GM23338 (cell line): ENCODE measurements around the gene ANKRD17. TPM values are rescaled to one million over a fixed set of nuclear protein-coding genes. Genes with fewer than 3 reads are reported as not detected.

Source experiments
- ATAC-seq: fragments of 200-7000 bp; cut with Tn5 transposase; 3 replicates; pipeline ENCODE4 v1.9.1; 2020
- DNase-seq: peaks from one replicate; pipeline ENCODE4 v3.0.0-alpha.2; 2015; ENCODE audit warnings: low spot score
- H2AFZ ChIP-seq: fragments of 200-600 bp; sonication (generic); 2 replicates; pipeline ENCODE4 v1.8.0; 2016; ENCODE audit warnings: antibody characterized with exemption, mild to moderate bottlenecking, moderate library complexity
- H3F3A ChIP-seq: fragments of 200-600 bp; sonication (generic); replicated peaks from 2 replicates; pipeline ENCODE4 v1.8.0; 2017; ENCODE audit warnings: antibody characterized with exemption, mixed run types, low read depth
- H3K27ac ChIP-seq: fragments of 200-600 bp; sonication (generic); 2 replicates; pipeline ENCODE4 v1.6.1; 2016; ENCODE audit warnings: low read depth
- H3K27me3 ChIP-seq: fragments of 200-600 bp; sonication (generic); 2 replicates; pipeline ENCODE4 v1.8.0; 2016; ENCODE audit warnings: mild to moderate bottlenecking, mixed run types, moderate library complexity; ENCODE audit not compliant: insufficient read depth
- H3K36me3 ChIP-seq: fragments of 200-600 bp; sonication (generic); 2 replicates; pipeline ENCODE4 v1.8.0; 2016; ENCODE audit warnings: mild to moderate bottlenecking; ENCODE audit not compliant: insufficient read depth
- H3K4me1 ChIP-seq: fragments of 200-600 bp; sonication (generic); 2 replicates; pipeline ENCODE4 v1.8.0; 2016; ENCODE audit warnings: mild to moderate bottlenecking, moderate library complexity; ENCODE audit not compliant: insufficient read depth
- H3K4me2 ChIP-seq: fragments of 200-600 bp; sonication (generic); 2 replicates; pipeline ENCODE4 v1.7.1; 2017; ENCODE audit warnings: mixed run types
- H3K4me3 ChIP-seq: fragments of 200-600 bp; sonication (generic); 2 replicates; pipeline ENCODE4 v1.6.1; 2016; ENCODE audit warnings: mixed run types
- H3K79me2 ChIP-seq: fragments of 200-600 bp; sonication (generic); replicated peaks from 2 replicates; pipeline ENCODE4 v1.8.0; 2017; ENCODE audit warnings: mild to moderate bottlenecking; ENCODE audit not compliant: insufficient read depth
- H3K9me2 ChIP-seq: fragments of 200-600 bp; sonication (generic); 2 replicates; pipeline ENCODE4 v1.8.0; 2017; ENCODE audit not compliant: insufficient read depth
- H4K20me1 ChIP-seq: fragments of 200-600 bp; sonication (generic); replicated peaks from 2 replicates; pipeline ENCODE4 v1.8.0; 2017; ENCODE audit warnings: mild to moderate bottlenecking; ENCODE audit not compliant: insufficient read depth
- H3K27ac Mint-ChIP-seq: 2 replicates; pipeline ENCODE4 v1.8.0; 2020; ENCODE audit warnings: inconsistent platforms, mild to moderate bottlenecking, moderate library complexity, mixed read lengths
- H3K27me3 Mint-ChIP-seq: 3 replicates; pipeline ENCODE4 v1.8.0; 2022; ENCODE audit warnings: low read depth, mild to moderate bottlenecking, moderate library complexity, mixed read lengths, inconsistent platforms; ENCODE audit not compliant: insufficient read depth, poor library complexity
- H3K36me3 Mint-ChIP-seq: 3 replicates; pipeline ENCODE4 v1.8.0; 2021; ENCODE audit warnings: low read depth, mild to moderate bottlenecking, inconsistent platforms, moderate library complexity, mixed read lengths
- H3K4me1 Mint-ChIP-seq: 3 replicates; pipeline ENCODE4 v1.8.0; 2020; ENCODE audit warnings: mild to moderate bottlenecking, inconsistent platforms, mixed read lengths
- H3K4me3 Mint-ChIP-seq: 3 replicates; pipeline ENCODE4 v1.8.0; 2021; ENCODE audit warnings: moderate library complexity, mild to moderate bottlenecking, inconsistent platforms, mixed read lengths
- H3K9me3 Mint-ChIP-seq: 3 replicates; pipeline ENCODE4 v1.8.0; 2020; ENCODE audit warnings: moderate library complexity, mild to moderate bottlenecking, inconsistent platforms, mixed read lengths
- EZH2 ChIP-seq: fragments of 200-600 bp; sonication (generic); IDR thresholded peaks from one replicate; pipeline ENCODE4 v1.8.0; 2017; ENCODE audit warnings: antibody characterized with exemption, mild to moderate bottlenecking, low read depth; ENCODE audit not compliant: unreplicated experiment
- EZH2phosphoT487 ChIP-seq: fragments of 200-600 bp; sonication (generic); IDR thresholded peaks from one replicate; pipeline ENCODE4 v1.8.1; 2018; ENCODE audit warnings: antibody characterized with exemption; ENCODE audit not compliant: unreplicated experiment
- JUNB ChIP-seq: IDR thresholded peaks from one replicate; pipeline ENCODE4 v1.6.1; 2016; ENCODE audit warnings: antibody characterized with exemption; ENCODE audit not compliant: unreplicated experiment
- NANOG ChIP-seq: IDR thresholded peaks from 2 replicates; pipeline ENCODE4 v1.6.1; 2016; ENCODE audit warnings: antibody characterized with exemption, borderline replicate concordance
- POLR2AphosphoS5 ChIP-seq: IDR thresholded peaks from 2 replicates; pipeline ENCODE4 v1.6.1; 2016; ENCODE audit warnings: antibody characterized with exemption, low read depth
- STAT1 ChIP-seq: IDR thresholded peaks from one replicate; pipeline ENCODE4 v1.6.1; 2016; ENCODE audit warnings: antibody characterized with exemption; ENCODE audit not compliant: unreplicated experiment
- ZNF331 ChIP-seq: fragments of 250-450 bp; sonication (Bioruptor Pico); IDR thresholded peaks from 2 replicates; pipeline ENCODE4 v1.5.0; 2020; ENCODE audit warnings: low read depth, mild to moderate bottlenecking, moderate library complexity
- polyA plus RNA-seq: library from polyadenylated mRNA; unstranded; fragments of >200 nt; fragmentation: Nextera tagmentation; extraction: Ambion mirVana; gene quantifications from 2 replicates; pipeline ENCODE4 v1.2.1, GENCODE V29; 2016
- total RNA-seq: library from RNA; depleted of rRNA; stranded (reverse); fragments of >200 nt; shearing (Covaris generic); gene quantifications from 2 replicates; pipeline ENCODE4 v1.2.3, GENCODE V29; 2014
- TF ChIP-seq, protein P1 (sequence below), 2 experiments: fragments of 200-600 bp in 1 of 2; sonication (generic) in 1 of 2; conservative IDR thresholded peaks; 2 replicates each; pipeline versions ENCODE4 v1.5.1 to v1.6.1; 2016 to 2017; ENCODE audit warnings: antibody characterized with exemption in 2 of 2, low read depth in 2 of 2, mild to moderate bottlenecking in 2 of 2, moderate library complexity in 1 of 2
- TF ChIP-seq, protein P2 (sequence below): fragments of 250-450 bp; sonication (Bioruptor Pico); IDR thresholded peaks from 2 replicates; pipeline ENCODE4 v1.5.0; 2020; ENCODE audit warnings: mild to moderate bottlenecking, moderate library complexity
- TF ChIP-seq, protein P3 (sequence below): IDR thresholded peaks from 2 replicates; pipeline ENCODE4 v1.6.1; 2016; ENCODE audit warnings: antibody characterized with exemption

ANKRD17 gene
- total and polyA plus RNA-seq, 2 experiments from 2014 or later, result 41.9 to 85.3 TPM

DNA sequence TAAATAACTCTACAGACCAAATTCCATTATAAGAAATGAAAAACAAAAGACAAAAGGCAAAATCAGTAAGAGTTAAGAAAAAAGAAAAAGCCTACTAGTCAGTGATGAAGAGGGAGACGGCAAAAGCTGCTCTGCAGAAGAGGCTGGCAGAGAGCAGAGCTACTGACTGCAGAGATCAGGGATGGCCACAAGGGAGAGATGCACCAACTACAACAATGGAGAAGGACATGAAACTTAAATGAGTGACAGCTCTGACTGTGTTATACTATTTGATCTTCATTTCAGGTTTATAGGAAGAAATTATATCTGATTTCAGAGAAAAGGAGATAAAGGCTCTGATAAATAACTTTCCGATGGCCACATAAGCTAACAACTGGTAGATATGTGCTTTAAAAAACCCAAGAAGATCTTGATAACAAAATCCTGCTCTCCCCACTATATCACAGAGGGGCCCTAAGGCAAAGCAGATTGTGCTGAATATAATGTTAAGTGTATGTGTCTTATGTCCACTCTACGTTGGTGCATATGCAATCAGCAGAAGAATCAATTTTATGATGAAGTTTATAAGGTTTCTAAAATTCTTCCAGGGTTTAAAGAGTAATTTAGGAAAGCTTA, 130.7 kb downstream of the ANKRD17 start:
- H3F3A ChIP-seq, result no peaks in the 10 kb centered on the region
- H3K36me3 ChIP-seq, result peaks cover 25% of the 10 kb centered on the region; the same call in 1 of the 2 replicates
- H3K79me2 ChIP-seq, result peaks cover 7% of the 10 kb centered on the region; the same call in 1 of the 2 replicates
- no peaks in the 10 kb centered on the region; the same call in 1 of the 2 replicates for H3K4me1 ChIP-seq
- DNase-seq (peak; percentile 46), ATAC-seq (peak; percentile 93)
- H3K9me2 ChIP-seq, result no peaks in the 10 kb centered on the region
- Mint-ChIP-seq H3K36me3 (peaks cover 40% of the 10 kb centered on the region), H3K27ac (no peak overlapping the region), H3K4me3 (no peak overlapping the region), H3K27me3 (no peaks in the 10 kb centered on the region), H3K9me3 (no peaks in the 10 kb centered on the region), H3K4me1 (peaks cover 3% of the 10 kb centered on the region; the same call in 2 of the 3 replicates)
- H3K4me3 ChIP-seq, result no peak overlapping the region
- no peak overlapping the region for H2AFZ ChIP-seq
- no peaks in the 10 kb centered on the region for H3K27me3 ChIP-seq
- H3K27ac ChIP-seq, result no peak overlapping the region
- no peak for TF ChIP-seq NANOG
- TF ChIP-seq, protein P1, sequence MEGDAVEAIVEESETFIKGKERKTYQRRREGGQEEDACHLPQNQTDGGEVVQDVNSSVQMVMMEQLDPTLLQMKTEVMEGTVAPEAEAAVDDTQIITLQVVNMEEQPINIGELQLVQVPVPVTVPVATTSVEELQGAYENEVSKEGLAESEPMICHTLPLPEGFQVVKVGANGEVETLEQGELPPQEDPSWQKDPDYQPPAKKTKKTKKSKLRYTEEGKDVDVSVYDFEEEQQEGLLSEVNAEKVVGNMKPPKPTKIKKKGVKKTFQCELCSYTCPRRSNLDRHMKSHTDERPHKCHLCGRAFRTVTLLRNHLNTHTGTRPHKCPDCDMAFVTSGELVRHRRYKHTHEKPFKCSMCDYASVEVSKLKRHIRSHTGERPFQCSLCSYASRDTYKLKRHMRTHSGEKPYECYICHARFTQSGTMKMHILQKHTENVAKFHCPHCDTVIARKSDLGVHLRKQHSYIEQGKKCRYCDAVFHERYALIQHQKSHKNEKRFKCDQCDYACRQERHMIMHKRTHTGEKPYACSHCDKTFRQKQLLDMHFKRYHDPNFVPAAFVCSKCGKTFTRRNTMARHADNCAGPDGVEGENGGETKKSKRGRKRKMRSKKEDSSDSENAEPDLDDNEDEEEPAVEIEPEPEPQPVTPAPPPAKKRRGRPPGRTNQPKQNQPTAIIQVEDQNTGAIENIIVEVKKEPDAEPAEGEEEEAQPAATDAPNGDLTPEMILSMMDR (conservative IDR thresholded peaks at IDR 0.05; ENCODE audit: low read depth in 2 of 2), result peak; percentile 39 to 41; a peak in 3 of 4 replicates
- no peak for TF ChIP-seq POLR2AphosphoS5
- H4K20me1 ChIP-seq, result peaks cover 16% of the 10 kb centered on the region; the same call in 1 of the 2 replicates
- no peak overlapping the region for H3K4me2 ChIP-seq

DNA sequence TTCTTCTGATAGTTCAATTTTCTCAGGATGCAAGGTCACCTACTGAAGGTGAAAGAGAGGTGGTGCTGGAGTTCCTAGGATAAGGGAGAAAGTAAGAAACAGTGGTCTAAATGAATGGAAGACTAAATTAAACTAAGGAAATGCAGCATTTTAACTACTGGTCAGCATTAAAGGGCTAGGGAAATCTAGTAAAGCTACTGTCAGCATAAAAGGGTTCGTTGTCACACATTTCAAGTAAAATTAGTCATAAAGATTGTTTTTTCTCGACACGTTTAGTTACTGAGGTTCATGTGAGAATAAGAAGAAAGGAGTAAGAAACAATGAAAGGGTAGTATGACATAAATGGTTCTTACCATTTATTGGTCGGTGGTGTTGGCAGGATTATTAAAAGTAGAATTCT, 149.1 kb downstream of the ANKRD17 start:
- Histone ChIP-seq H3K27ac (no peak overlapping the region), H3K4me2 (no peak overlapping the region), H3K36me3 (peaks cover 10% of the 10 kb centered on the region), H3K4me3 (no peak overlapping the region), H3K79me2 (no peaks in the 10 kb centered on the region), H3K9me2 (no peaks in the 10 kb centered on the region), H3K4me1 (peaks cover 16% of the 10 kb centered on the region), H4K20me1 (no peaks in the 10 kb centered on the region), H3K27me3 (no peaks in the 10 kb centered on the region), H2AFZ (no peak overlapping the region), H3F3A (no peaks in the 10 kb centered on the region)
- no peak for ATAC-seq
- Mint-ChIP-seq H3K36me3 (peaks cover 20% of the 10 kb centered on the region), H3K27ac (no peak overlapping the region), H3K9me3 (no peaks in the 10 kb centered on the region), H3K27me3 (no peaks in the 10 kb centered on the region), H3K4me3 (no peak overlapping the region), H3K4me1 (peaks cover 14% of the 10 kb centered on the region)
- no peak for DNase-seq
- TF ChIP-seq EZH2 (no peak), STAT1 (no peak), ZNF331 (CRISPR knock-in tag) (no peak), JUNB (no peak), EZH2phosphoT487 (no peak), NANOG (no peak)
- TF ChIP-seq, protein P2, sequence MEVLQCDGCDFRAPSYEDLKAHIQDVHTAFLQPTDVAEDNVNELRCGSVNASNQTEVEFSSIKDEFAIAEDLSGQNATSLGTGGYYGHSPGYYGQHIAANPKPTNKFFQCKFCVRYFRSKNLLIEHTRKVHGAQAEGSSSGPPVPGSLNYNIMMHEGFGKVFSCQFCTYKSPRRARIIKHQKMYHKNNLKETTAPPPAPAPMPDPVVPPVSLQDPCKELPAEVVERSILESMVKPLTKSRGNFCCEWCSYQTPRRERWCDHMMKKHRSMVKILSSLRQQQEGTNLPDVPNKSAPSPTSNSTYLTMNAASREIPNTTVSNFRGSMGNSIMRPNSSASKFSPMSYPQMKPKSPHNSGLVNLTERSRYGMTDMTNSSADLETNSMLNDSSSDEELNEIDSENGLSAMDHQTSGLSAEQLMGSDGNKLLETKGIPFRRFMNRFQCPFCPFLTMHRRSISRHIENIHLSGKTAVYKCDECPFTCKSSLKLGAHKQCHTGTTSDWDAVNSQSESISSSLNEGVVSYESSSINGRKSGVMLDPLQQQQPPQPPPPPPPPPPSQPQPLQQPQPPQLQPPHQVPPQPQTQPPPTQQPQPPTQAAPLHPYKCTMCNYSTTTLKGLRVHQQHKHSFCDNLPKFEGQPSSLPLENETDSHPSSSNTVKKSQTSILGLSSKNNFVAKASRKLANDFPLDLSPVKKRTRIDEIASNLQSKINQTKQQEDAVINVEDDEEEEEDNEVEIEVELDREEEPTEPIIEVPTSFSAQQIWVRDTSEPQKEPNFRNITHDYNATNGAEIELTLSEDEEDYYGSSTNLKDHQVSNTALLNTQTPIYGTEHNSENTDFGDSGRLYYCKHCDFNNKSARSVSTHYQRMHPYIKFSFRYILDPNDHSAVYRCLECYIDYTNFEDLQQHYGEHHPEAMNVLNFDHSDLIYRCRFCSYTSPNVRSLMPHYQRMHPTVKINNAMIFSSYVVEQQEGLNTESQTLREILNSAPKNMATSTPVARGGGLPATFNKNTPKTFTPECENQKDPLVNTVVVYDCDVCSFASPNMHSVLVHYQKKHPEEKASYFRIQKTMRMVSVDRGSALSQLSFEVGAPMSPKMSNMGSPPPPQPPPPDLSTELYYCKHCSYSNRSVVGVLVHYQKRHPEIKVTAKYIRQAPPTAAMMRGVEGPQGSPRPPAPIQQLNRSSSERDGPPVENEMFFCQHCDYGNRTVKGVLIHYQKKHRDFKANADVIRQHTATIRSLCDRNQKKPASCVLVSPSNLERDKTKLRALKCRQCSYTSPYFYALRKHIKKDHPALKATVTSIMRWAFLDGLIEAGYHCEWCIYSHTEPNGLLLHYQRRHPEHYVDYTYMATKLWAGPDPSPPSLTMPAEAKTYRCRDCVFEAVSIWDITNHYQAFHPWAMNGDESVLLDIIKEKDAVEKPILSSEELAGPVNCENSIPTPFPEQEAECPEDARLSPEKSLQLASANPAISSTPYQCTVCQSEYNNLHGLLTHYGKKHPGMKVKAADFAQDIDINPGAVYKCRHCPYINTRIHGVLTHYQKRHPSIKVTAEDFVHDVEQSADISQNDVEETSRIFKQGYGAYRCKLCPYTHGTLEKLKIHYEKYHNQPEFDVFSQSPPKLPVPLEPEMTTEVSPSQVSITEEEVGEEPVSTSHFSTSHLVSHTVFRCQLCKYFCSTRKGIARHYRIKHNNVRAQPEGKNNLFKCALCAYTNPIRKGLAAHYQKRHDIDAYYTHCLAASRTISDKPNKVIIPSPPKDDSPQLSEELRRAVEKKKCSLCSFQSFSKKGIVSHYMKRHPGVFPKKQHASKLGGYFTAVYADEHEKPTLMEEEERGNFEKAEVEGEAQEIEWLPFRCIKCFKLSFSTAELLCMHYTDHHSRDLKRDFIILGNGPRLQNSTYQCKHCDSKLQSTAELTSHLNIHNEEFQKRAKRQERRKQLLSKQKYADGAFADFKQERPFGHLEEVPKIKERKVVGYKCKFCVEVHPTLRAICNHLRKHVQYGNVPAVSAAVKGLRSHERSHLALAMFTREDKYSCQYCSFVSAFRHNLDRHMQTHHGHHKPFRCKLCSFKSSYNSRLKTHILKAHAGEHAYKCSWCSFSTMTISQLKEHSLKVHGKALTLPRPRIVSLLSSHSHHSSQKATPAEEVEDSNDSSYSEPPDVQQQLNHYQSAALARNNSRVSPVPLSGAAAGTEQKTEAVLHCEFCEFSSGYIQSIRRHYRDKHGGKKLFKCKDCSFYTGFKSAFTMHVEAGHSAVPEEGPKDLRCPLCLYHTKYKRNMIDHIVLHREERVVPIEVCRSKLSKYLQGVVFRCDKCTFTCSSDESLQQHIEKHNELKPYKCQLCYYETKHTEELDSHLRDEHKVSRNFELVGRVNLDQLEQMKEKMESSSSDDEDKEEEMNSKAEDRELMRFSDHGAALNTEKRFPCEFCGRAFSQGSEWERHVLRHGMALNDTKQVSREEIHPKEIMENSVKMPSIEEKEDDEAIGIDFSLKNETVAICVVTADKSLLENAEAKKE (CRISPR knock-in tag), result no peak
- TF ChIP-seq, protein P3, sequence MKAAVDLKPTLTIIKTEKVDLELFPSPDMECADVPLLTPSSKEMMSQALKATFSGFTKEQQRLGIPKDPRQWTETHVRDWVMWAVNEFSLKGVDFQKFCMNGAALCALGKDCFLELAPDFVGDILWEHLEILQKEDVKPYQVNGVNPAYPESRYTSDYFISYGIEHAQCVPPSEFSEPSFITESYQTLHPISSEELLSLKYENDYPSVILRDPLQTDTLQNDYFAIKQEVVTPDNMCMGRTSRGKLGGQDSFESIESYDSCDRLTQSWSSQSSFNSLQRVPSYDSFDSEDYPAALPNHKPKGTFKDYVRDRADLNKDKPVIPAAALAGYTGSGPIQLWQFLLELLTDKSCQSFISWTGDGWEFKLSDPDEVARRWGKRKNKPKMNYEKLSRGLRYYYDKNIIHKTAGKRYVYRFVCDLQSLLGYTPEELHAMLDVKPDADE, result no peak
